ENCODE measurements around the gene GPR142. TPM values are rescaled to one million over a fixed set of nuclear protein-coding genes. Genes with fewer than 3 reads are reported as not detected.

GPR142 gene
- total and polyA plus RNA-seq, 10 of the 15 experiments (the other 5 are each of a cell fraction or from before 2014, with no cell fraction given) = not detected

DNA sequence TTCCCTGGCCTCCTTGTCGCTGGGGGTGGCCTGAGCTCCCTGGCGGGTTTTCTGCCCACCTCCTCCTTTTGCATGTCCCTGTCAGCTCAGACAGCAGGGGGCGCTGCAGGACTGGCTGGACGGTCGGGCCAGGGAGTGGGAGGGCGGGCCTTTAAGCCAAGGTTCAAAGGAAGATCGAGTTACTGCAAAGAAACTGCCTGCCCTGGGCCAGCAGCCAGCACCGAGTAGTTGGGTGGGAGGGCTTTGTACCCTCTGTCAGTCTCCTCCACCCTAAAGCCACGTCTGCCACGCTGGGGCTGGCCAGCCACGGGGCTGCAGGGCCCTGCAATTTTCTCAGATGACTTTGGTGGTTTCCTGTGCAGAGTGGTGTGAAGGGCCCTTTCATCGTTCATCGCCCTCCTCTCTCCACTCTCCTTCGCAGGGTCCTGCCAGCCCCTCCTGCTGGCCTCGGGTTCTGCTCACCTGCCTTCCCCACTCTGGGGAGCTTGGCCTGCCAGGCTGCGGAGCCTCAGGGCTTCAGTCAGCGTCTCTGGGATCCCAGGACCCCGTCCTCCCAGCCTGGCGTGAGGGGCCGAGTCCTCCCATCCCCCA, 12.3 kb downstream of the GPR142 start (continued):
- TF ChIP-seq MXI1 (IDR thresholded peaks at IDR 0.05; ENCODE audit: low read depth, low read length) = no peak
- TF ChIP-seq EGR1 (IDR thresholded peaks at IDR 0.05; ENCODE audit: borderline replicate concordance in 1 of 2, low read depth in 2 of 2, low read length in 2 of 2) = peak in 1 of 2 experiments; percentile 33; a peak in 1 of 3 replicates
- no peak for TF ChIP-seq EED (IDR thresholded peaks at IDR 0.05; ENCODE audit: low read depth)
- no peak for TF ChIP-seq SIX5 (IDR thresholded peaks at IDR 0.05; ENCODE audit: low read depth, low read length, severe bottlenecking)
- TF ChIP-seq BCL11A (IDR thresholded peaks at IDR 0.05; ENCODE audit: low read depth, low read length) = no peak
- TF ChIP-seq, protein P1, sequence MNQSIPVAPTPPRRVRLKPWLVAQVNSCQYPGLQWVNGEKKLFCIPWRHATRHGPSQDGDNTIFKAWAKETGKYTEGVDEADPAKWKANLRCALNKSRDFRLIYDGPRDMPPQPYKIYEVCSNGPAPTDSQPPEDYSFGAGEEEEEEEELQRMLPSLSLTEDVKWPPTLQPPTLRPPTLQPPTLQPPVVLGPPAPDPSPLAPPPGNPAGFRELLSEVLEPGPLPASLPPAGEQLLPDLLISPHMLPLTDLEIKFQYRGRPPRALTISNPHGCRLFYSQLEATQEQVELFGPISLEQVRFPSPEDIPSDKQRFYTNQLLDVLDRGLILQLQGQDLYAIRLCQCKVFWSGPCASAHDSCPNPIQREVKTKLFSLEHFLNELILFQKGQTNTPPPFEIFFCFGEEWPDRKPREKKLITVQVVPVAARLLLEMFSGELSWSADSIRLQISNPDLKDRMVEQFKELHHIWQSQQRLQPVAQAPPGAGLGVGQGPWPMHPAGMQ (IDR thresholded peaks at IDR 0.05; ENCODE audit: borderline replicate concordance) = no peak
- no peak for TF ChIP-seq POLR2AphosphoS5 (IDR thresholded peaks at IDR 0.05; ENCODE audit: low read length)
- 0 out of 4 replicates have a peak, but pooled peaks of 1 of the 2 experiments have one; percentile 17 for TF ChIP-seq BHLHE40 (IDR thresholded peaks at IDR 0.05; ENCODE audit: borderline replicate concordance in 1 of 2, low read depth in 2 of 2, low read length in 1 of 2)
- no peak for TF ChIP-seq EZH2 (IDR thresholded peaks at IDR 0.05; ENCODE audit: borderline replicate concordance, control insufficient read depth, low read depth, low read length)
- TF ChIP-seq SMAD5 (IDR thresholded peaks at IDR 0.05; ENCODE audit: low read depth) = no peak

Data from GM12878 (cell line).